ENCODE data around the gene SEPTIN11. TPM values are rescaled to one million over a fixed set of nuclear protein-coding genes. Genes with fewer than 3 reads are reported as not detected.
A peak's percentile ranks its signal among the peaks of the same experiment; 100 is the strongest.
"Not testable (repeated sequence)": the region's sequence is repeated elsewhere in the genome, so short reads cannot be mapped to it uniquely, and the experiment has no call there.

The SEPTIN11 gene
- total RNA-seq, 4 donors from 2014 or later: 74.1 to 144 (median 86.9) TPM

DNA sequence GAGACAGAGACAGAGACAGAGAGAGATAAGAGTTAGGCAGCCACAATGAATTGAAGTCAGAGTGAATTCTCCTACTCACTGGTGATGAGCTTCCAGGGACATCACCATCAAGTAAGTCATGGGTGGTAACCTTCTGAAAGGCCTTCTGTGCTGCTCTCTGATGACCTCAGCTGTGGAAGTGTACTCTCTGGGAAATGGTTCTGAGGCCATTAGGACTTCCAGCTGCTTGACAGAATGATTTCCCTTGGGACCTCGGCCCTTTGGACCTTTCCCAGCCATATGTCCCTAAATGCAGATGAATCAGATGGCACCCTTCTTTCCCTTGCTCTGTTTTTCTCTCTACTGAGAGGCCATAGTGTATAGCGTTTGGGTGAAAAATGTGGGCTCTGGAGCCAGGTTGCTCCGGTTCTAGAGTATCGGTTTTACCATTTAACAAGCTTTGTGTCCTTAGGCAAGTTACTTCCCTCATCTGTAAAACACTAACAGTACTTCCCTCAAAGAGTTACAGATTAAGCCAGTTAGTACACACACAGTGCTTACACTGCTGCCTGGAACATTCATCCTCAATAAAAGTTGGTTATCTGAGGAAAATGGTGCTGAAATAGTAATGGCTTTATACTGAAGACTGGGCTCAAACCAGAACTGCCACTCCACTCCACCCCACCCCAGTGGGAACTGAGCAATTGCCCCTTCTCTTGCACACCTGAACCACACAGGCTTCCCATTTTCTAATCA is 7.6 kb downstream of the SEPTIN11 start:
- DNase-seq (ENCODE audit: extremely low spot score): no peak
- Histone ChIP-seq H3K9me3 (no peaks in the 10 kb centered on the region), H3K36me3 (no peaks in the 10 kb centered on the region), H3K4me3 (no peak overlapping the region), H3K4me1 (peaks cover 0 to 16% (median 10%) of the 10 kb centered on the region in 4 donors), H3K27ac (replicated peaks in 1 of 4) (peak overlapping the region in 1 of 4 donors; percentile 14), H3K27me3 (no peaks in the 10 kb centered on the region)
- WGBS: 86% methylated on average over 4 of the region's 4 CpGs
- intact Hi-C loops (cut with DNase I): no loop called here
- TF ChIP-seq POLR2AphosphoS5 (IDR thresholded peaks at IDR 0.05) (peak; percentile 6 to 28), POLR2A (IDR thresholded peaks at IDR 0.05; ENCODE audit: low read depth) (no peak)

DNA sequence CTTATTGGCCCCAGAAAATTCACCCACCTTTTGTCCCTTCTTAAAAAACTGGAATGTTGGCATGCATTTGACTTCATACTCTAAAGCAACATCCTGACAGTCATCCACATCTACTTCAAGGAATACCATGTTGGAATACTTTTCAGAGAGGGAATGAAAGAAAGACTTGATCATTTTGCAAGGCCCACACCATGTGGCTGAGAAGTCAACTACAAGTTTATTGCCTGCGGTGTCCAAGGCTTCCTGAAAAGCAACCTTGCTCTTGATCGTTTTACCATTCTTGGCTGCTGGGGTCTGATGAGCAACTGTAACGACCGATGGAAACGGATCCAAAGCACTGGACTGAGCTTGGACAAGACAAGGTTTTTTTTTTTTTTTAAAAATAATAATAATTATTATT is 9.3 kb downstream of the SEPTIN11 start:
- DNase-seq (ENCODE audit: extremely low spot score): no peak
- H3K36me3 ChIP-seq: no peaks in the 10 kb centered on the region
- intact Hi-C loops (cut with DNase I): no loop called here
- no peak overlapping the region for H3K4me3 ChIP-seq
- TF ChIP-seq POLR2AphosphoS5 (IDR thresholded peaks at IDR 0.05): no peak
- TF ChIP-seq POLR2A (IDR thresholded peaks at IDR 0.05; ENCODE audit: low read depth): no peak
- TF ChIP-seq EP300 (IDR thresholded peaks at IDR 0.05): no peak
- TF ChIP-seq, protein P1, sequence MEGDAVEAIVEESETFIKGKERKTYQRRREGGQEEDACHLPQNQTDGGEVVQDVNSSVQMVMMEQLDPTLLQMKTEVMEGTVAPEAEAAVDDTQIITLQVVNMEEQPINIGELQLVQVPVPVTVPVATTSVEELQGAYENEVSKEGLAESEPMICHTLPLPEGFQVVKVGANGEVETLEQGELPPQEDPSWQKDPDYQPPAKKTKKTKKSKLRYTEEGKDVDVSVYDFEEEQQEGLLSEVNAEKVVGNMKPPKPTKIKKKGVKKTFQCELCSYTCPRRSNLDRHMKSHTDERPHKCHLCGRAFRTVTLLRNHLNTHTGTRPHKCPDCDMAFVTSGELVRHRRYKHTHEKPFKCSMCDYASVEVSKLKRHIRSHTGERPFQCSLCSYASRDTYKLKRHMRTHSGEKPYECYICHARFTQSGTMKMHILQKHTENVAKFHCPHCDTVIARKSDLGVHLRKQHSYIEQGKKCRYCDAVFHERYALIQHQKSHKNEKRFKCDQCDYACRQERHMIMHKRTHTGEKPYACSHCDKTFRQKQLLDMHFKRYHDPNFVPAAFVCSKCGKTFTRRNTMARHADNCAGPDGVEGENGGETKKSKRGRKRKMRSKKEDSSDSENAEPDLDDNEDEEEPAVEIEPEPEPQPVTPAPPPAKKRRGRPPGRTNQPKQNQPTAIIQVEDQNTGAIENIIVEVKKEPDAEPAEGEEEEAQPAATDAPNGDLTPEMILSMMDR (IDR thresholded peaks at IDR 0.05): no peak
- H3K9me3 ChIP-seq: no peaks in the 10 kb centered on the region
- WGBS: 95% methylated on average over 5 of the region's 5 CpGs
- H3K27me3 ChIP-seq: no peaks in the 10 kb centered on the region
- no peak overlapping the region for H3K27ac ChIP-seq (replicated peaks in 1 of 4)
- H3K4me1 ChIP-seq: peaks cover 0 to 9% (median 6%) of the 10 kb centered on the region in 4 donors

DNA sequence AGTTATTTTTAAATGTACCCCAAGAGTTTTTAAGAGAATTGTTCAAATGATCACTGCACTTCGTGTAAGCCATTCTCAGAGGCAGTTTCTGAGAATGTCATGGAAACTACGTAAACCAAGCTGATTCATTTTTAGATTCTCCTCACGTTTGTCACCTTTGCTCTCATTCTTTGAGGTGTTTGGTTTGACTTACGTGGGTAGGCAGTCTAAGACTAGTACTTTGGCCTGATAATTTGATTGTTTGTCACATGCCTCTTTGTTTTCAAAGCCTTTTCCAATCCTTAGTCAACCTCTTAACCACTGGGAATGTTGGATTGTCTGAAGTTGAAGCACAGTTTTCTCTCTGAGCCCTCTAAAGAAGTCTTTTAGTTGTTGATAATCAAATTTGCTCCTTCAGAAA is 10.5 kb downstream of the SEPTIN11 start:
- intact Hi-C loops (cut with DNase I): no loop called here
- Histone ChIP-seq H3K4me1 (peaks cover 0 to 4% (median 0%) of the 10 kb centered on the region in 4 donors), H3K4me3 (no peak overlapping the region), H3K27me3 (no peaks in the 10 kb centered on the region), H3K36me3 (no peaks in the 10 kb centered on the region), H3K27ac (replicated peaks in 1 of 4) (no peak overlapping the region), H3K9me3 (no peaks in the 10 kb centered on the region)
- no peak for DNase-seq (ENCODE audit: extremely low spot score)
- WGBS: 86% methylated on average over 4 of the region's 4 CpGs
- TF ChIP-seq POLR2A (IDR thresholded peaks at IDR 0.05; ENCODE audit: low read depth): no peak
- TF ChIP-seq, protein P1 (IDR thresholded peaks at IDR 0.05): no peak
- no peak for TF ChIP-seq POLR2AphosphoS5 (IDR thresholded peaks at IDR 0.05)
- TF ChIP-seq EP300 (IDR thresholded peaks at IDR 0.05): no peak

DNA sequence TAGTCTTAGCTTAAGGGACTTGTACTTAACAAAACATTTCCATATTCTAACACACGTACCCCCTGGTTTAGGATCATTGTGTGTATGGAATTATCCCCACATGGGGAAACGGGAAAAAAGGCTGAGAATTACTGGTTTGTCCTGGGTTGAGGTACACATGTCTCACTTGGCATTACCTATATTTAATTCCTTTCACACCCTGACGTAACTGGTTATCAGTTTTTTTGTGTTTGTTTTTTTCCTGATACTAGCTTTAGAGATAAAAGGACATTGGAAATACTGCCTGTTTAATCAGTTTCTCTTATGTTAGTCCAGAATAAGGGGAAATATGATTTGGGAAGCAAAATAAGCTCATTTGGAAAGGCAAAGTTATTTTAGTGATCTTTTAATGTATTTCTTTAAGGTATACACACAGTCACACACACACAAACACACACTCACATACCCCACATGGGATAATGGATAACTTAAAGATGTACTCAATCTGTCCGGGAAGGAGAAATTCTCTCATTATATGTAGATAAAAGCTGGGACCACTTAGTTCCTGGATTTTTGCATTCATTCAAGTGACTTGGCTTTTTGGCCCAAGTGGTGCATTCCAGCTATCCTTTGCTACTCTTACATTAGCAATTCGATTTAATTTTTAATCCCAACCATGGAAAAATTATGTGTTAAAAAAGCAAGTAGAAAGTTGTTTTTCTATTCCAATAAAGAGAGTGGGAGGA is 13.0 kb downstream of the SEPTIN11 start:
- no peak overlapping the region for H3K4me3 ChIP-seq
- H3K27ac ChIP-seq (replicated peaks in 1 of 4): no peak overlapping the region
- no peak for DNase-seq (ENCODE audit: extremely low spot score)
- no peaks in the 10 kb centered on the region for H3K4me1 ChIP-seq
- TF ChIP-seq, protein P1 (IDR thresholded peaks at IDR 0.05): no peak
- no peak for TF ChIP-seq POLR2AphosphoS5 (IDR thresholded peaks at IDR 0.05)
- no peak for TF ChIP-seq EP300 (IDR thresholded peaks at IDR 0.05)
- TF ChIP-seq POLR2A (IDR thresholded peaks at IDR 0.05; ENCODE audit: low read depth): no peak
- H3K27me3 ChIP-seq: no peaks in the 10 kb centered on the region
- H3K9me3 ChIP-seq: no peaks in the 10 kb centered on the region
- no peaks in the 10 kb centered on the region for H3K36me3 ChIP-seq
- 82% methylated on average over 5 of the region's 5 CpGs for WGBS
- intact Hi-C loops (cut with DNase I): no loop called here

DNA sequence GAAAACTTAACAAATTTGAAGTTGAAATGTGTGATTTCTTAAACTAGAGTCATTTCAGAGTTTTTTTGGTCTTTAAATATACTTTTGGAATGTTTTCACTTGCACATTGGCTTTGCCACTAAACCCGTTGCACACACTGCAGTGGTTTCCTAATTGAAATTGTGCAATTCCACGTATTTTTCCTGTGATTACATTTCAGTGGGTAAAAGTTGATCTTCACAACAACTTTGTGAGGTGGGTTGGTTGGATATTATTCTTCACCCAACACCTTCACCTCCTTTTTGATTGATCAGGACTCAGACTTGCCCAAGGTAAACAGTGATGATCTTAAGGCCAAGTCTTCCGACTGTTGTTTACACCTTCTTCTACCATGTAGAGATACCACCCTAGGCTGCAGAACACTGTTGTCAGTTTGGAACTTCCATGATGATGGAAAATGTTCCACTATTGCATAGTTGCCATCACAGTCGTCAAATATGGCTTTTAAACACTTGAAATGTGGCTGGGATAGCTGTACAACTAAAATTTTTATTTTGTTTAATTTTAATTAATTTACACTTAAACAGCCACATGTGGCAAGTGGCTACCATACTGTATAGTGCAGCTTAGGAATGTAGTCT is 13.7 kb downstream of the SEPTIN11 start:
- TF ChIP-seq POLR2AphosphoS5 (IDR thresholded peaks at IDR 0.05) (peak in 1 of 2 donors; percentile 19), EP300 (IDR thresholded peaks at IDR 0.05) (no peak), POLR2A (IDR thresholded peaks at IDR 0.05; ENCODE audit: low read depth) (no peak)
- TF ChIP-seq, protein P1 (IDR thresholded peaks at IDR 0.05): no peak
- no peak overlapping the region for H3K27ac ChIP-seq (replicated peaks in 1 of 4)
- H3K9me3 ChIP-seq: no peaks in the 10 kb centered on the region
- H3K36me3 ChIP-seq: no peaks in the 10 kb centered on the region
- no peak for DNase-seq (ENCODE audit: extremely low spot score)
- no peak overlapping the region for H3K4me3 ChIP-seq
- no peaks in the 10 kb centered on the region for H3K4me1 ChIP-seq
- 74% methylated on average over 4 of the region's 4 CpGs for WGBS
- intact Hi-C loops (cut with DNase I): no loop called here
- H3K27me3 ChIP-seq: no peaks in the 10 kb centered on the region

DNA sequence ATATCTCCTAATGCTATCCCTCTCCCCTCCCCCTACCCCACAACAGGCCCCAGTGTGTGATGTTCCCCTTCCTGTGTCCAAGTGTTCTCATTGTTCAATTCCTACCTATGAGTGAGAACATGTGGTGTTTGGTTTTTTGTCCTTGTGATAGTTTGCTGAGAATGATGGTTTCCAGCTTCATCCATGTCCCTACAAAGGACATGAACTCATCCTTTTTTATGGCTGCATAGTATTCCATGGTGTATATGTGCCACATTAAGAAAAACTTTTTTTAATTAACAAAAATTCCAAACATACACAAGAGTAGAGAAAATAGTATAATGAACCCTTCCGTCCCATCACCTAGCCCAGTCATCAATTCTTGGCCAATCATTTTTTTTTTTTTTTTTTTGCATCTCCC is 14.4 kb downstream of the SEPTIN11 start:
- WGBS: 95% methylated on average over 1 of the region's 1 CpG
- DNase-seq (ENCODE audit: extremely low spot score); H3K36me3 ChIP-seq; H3K4me3 ChIP-seq; H3K27ac ChIP-seq (replicated peaks in 1 of 4); H3K27me3 ChIP-seq; intact Hi-C loops (cut with DNase I); H3K9me3 ChIP-seq; H3K4me1 ChIP-seq: not testable (repeated sequence)
